HK-2 (cell line): ENCODE measurements around the gene BCL7A.
A peak's percentile ranks its signal among the peaks of the same experiment; 100 is the strongest.

Experiments
- DNase-seq: peaks from one replicate; pipeline ENCODE4 v3.0.0-alpha.2; 2018; ENCODE audit not compliant: unreplicated experiment

The BCL7A gene

GRCh38 chr12:122078141-122079032, 56.7 kb downstream of the BCL7A start, which contains the start of gene MLXIP:
TSS of gene MLXIP (plus strand) at chr12:122078756. CDS start at chr12:122078854, 98 bp downstream.
- DNase-seq, result peak; percentile 90

GRCh38 chr12:122079033-122079531, 57.4 kb downstream of the BCL7A start:
- DNase-seq, result no peak

- no peak for DNase-seq
Observed at GRCh38 chr12:122079532-122080081, 57.9 kb downstream of the BCL7A start.

- DNase-seq, result peak; percentile 65
Observed at GRCh38 chr12:122080149-122081082, 58.7 kb downstream of the BCL7A start.

- no peak for DNase-seq
Observed at GRCh38 chr12:122081083-122081696, 59.5 kb downstream of the BCL7A start.

- no peak for DNase-seq
Observed at GRCh38 chr12:122081697-122082221, 60.1 kb downstream of the BCL7A start.

GRCh38 chr12:122082621-122083356, 61.1 kb downstream of the BCL7A start:
- no peak for DNase-seq

- no peak for DNase-seq
Observed at GRCh38 chr12:122084857-122085405, 63.2 kb downstream of the BCL7A start.

- no peak for DNase-seq
Observed at GRCh38 chr12:122085591-122085990, 63.9 kb downstream of the BCL7A start.

- DNase-seq, result no peak
Observed at GRCh38 chr12:122086116-122086515, 64.4 kb downstream of the BCL7A start.

- no peak for DNase-seq
Observed at GRCh38 chr12:122086641-122087285, 65.1 kb downstream of the BCL7A start.

- no peak for DNase-seq
Observed at GRCh38 chr12:122087431-122088178, 65.9 kb downstream of the BCL7A start.

GRCh38 chr12:122088179-122088810, 66.6 kb downstream of the BCL7A start:
- no peak for DNase-seq

GRCh38 chr12:122089077-122089476, 67.4 kb downstream of the BCL7A start:
- DNase-seq, result no peak

GRCh38 chr12:122090759-122091515, 69.3 kb downstream of the BCL7A start:
- DNase-seq, result no peak

- DNase-seq, result no peak
Observed at GRCh38 chr12:122093098-122093883, 71.6 kb downstream of the BCL7A start.
